GM23338 (cell line): ENCODE data around the gene ARID1B. TPM values are rescaled to one million over a fixed set of nuclear protein-coding genes. Genes with fewer than 3 reads are reported as not detected.

Experiments used
- ATAC-seq: fragments of 200-7000 bp; cut with Tn5 transposase; 3 replicates; pipeline ENCODE4 v1.9.1; 2020
- DNase-seq: peaks from one replicate; pipeline ENCODE4 v3.0.0-alpha.2; 2015; ENCODE audit warnings: low spot score
- H2AFZ ChIP-seq: fragments of 200-600 bp; sonication (generic); 2 replicates; pipeline ENCODE4 v1.8.0; 2016; ENCODE audit warnings: antibody characterized with exemption, mild to moderate bottlenecking, moderate library complexity
- H3F3A ChIP-seq: fragments of 200-600 bp; sonication (generic); replicated peaks from 2 replicates; pipeline ENCODE4 v1.8.0; 2017; ENCODE audit warnings: antibody characterized with exemption, mixed run types, low read depth
- H3K27ac ChIP-seq: fragments of 200-600 bp; sonication (generic); 2 replicates; pipeline ENCODE4 v1.6.1; 2016; ENCODE audit warnings: low read depth
- H3K27me3 ChIP-seq: fragments of 200-600 bp; sonication (generic); 2 replicates; pipeline ENCODE4 v1.8.0; 2016; ENCODE audit warnings: mild to moderate bottlenecking, mixed run types, moderate library complexity; ENCODE audit not compliant: insufficient read depth
- H3K36me3 ChIP-seq: fragments of 200-600 bp; sonication (generic); 2 replicates; pipeline ENCODE4 v1.8.0; 2016; ENCODE audit warnings: mild to moderate bottlenecking; ENCODE audit not compliant: insufficient read depth
- H3K4me1 ChIP-seq: fragments of 200-600 bp; sonication (generic); 2 replicates; pipeline ENCODE4 v1.8.0; 2016; ENCODE audit warnings: mild to moderate bottlenecking, moderate library complexity; ENCODE audit not compliant: insufficient read depth
- H3K4me2 ChIP-seq: fragments of 200-600 bp; sonication (generic); 2 replicates; pipeline ENCODE4 v1.7.1; 2017; ENCODE audit warnings: mixed run types
- H3K4me3 ChIP-seq: fragments of 200-600 bp; sonication (generic); 2 replicates; pipeline ENCODE4 v1.6.1; 2016; ENCODE audit warnings: mixed run types
- H3K79me2 ChIP-seq: fragments of 200-600 bp; sonication (generic); replicated peaks from 2 replicates; pipeline ENCODE4 v1.8.0; 2017; ENCODE audit warnings: mild to moderate bottlenecking; ENCODE audit not compliant: insufficient read depth
- H3K9me2 ChIP-seq: fragments of 200-600 bp; sonication (generic); 2 replicates; pipeline ENCODE4 v1.8.0; 2017; ENCODE audit not compliant: insufficient read depth
- H4K20me1 ChIP-seq: fragments of 200-600 bp; sonication (generic); replicated peaks from 2 replicates; pipeline ENCODE4 v1.8.0; 2017; ENCODE audit warnings: mild to moderate bottlenecking; ENCODE audit not compliant: insufficient read depth
- H3K27ac Mint-ChIP-seq: 2 replicates; pipeline ENCODE4 v1.8.0; 2020; ENCODE audit warnings: inconsistent platforms, mild to moderate bottlenecking, moderate library complexity, mixed read lengths
- H3K27me3 Mint-ChIP-seq: 3 replicates; pipeline ENCODE4 v1.8.0; 2022; ENCODE audit warnings: low read depth, mild to moderate bottlenecking, moderate library complexity, mixed read lengths, inconsistent platforms; ENCODE audit not compliant: insufficient read depth, poor library complexity
- H3K36me3 Mint-ChIP-seq: 3 replicates; pipeline ENCODE4 v1.8.0; 2021; ENCODE audit warnings: low read depth, mild to moderate bottlenecking, inconsistent platforms, moderate library complexity, mixed read lengths
- H3K4me1 Mint-ChIP-seq: 3 replicates; pipeline ENCODE4 v1.8.0; 2020; ENCODE audit warnings: mild to moderate bottlenecking, inconsistent platforms, mixed read lengths
- H3K4me3 Mint-ChIP-seq: 3 replicates; pipeline ENCODE4 v1.8.0; 2021; ENCODE audit warnings: moderate library complexity, mild to moderate bottlenecking, inconsistent platforms, mixed read lengths
- H3K9me3 Mint-ChIP-seq: 3 replicates; pipeline ENCODE4 v1.8.0; 2020; ENCODE audit warnings: moderate library complexity, mild to moderate bottlenecking, inconsistent platforms, mixed read lengths
- CREB1 ChIP-seq: fragments of 250-450 bp; sonication (Bioruptor Pico); IDR thresholded peaks from 2 replicates; pipeline ENCODE4 v1.5.0; 2020; ENCODE audit warnings: low read depth, mild to moderate bottlenecking, moderate library complexity
- CTCF ChIP-seq, 2 experiments: fragments of 200-600 bp in 1 of 2; sonication (generic) in 1 of 2; conservative IDR thresholded peaks; 2 replicates each; pipeline versions ENCODE4 v1.5.1 to v1.6.1; 2016 to 2017; ENCODE audit warnings: antibody characterized with exemption in 2 of 2, low read depth in 2 of 2, mild to moderate bottlenecking in 2 of 2, moderate library complexity in 1 of 2
- ETS1 ChIP-seq: IDR thresholded peaks from 2 replicates; pipeline ENCODE4 v1.6.1; 2016; ENCODE audit warnings: antibody characterized with exemption
- EZH2 ChIP-seq: fragments of 200-600 bp; sonication (generic); IDR thresholded peaks from one replicate; pipeline ENCODE4 v1.8.0; 2017; ENCODE audit warnings: antibody characterized with exemption, mild to moderate bottlenecking, low read depth; ENCODE audit not compliant: unreplicated experiment
- EZH2phosphoT487 ChIP-seq: fragments of 200-600 bp; sonication (generic); IDR thresholded peaks from one replicate; pipeline ENCODE4 v1.8.1; 2018; ENCODE audit warnings: antibody characterized with exemption; ENCODE audit not compliant: unreplicated experiment
- JUNB ChIP-seq: IDR thresholded peaks from one replicate; pipeline ENCODE4 v1.6.1; 2016; ENCODE audit warnings: antibody characterized with exemption; ENCODE audit not compliant: unreplicated experiment
- NANOG ChIP-seq: IDR thresholded peaks from 2 replicates; pipeline ENCODE4 v1.6.1; 2016; ENCODE audit warnings: antibody characterized with exemption, borderline replicate concordance
- POLR2AphosphoS5 ChIP-seq: IDR thresholded peaks from 2 replicates; pipeline ENCODE4 v1.6.1; 2016; ENCODE audit warnings: antibody characterized with exemption, low read depth
- REST ChIP-seq: IDR thresholded peaks from one replicate; pipeline ENCODE4 v1.6.1; 2018; ENCODE audit warnings: antibody characterized with exemption; ENCODE audit not compliant: unreplicated experiment
- STAT1 ChIP-seq: IDR thresholded peaks from one replicate; pipeline ENCODE4 v1.6.1; 2016; ENCODE audit warnings: antibody characterized with exemption; ENCODE audit not compliant: unreplicated experiment
- ZNF114 ChIP-seq: fragments of 250-450 bp; sonication (Bioruptor Pico); IDR thresholded peaks from 2 replicates; pipeline ENCODE4 v1.5.0; 2020; ENCODE audit warnings: mild to moderate bottlenecking, moderate library complexity
- ZNF331 ChIP-seq: fragments of 250-450 bp; sonication (Bioruptor Pico); IDR thresholded peaks from 2 replicates; pipeline ENCODE4 v1.5.0; 2020; ENCODE audit warnings: low read depth, mild to moderate bottlenecking, moderate library complexity
- ZNF462 ChIP-seq: fragments of 250-450 bp; sonication (Bioruptor Pico); IDR thresholded peaks from 2 replicates; pipeline ENCODE4 v1.5.0; 2020; ENCODE audit warnings: mild to moderate bottlenecking, moderate library complexity
- polyA plus RNA-seq: library from polyadenylated mRNA; unstranded; fragments of >200 nt; fragmentation: Nextera tagmentation; extraction: Ambion mirVana; gene quantifications from 2 replicates; pipeline ENCODE4 v1.2.1, GENCODE V29; 2016
- total RNA-seq: library from RNA; depleted of rRNA; stranded (reverse); fragments of >200 nt; shearing (Covaris generic); gene quantifications from 2 replicates; pipeline ENCODE4 v1.2.3, GENCODE V29; 2014

ARID1B gene
- total and polyA plus RNA-seq, 2 experiments from 2014 or later, result 59.3 to 72.2 TPM

- H3K9me3 Mint-ChIP-seq, result peaks cover 8% of the 10 kb centered on the region; the same call in 2 of the 3 replicates
- DNase-seq (no peak), ATAC-seq (no peak)
- Histone ChIP-seq H3K4me2 (no peak overlapping the region), H3K36me3 (no peaks in the 10 kb centered on the region), H3K27ac (no peak overlapping the region), H4K20me1 (no peaks in the 10 kb centered on the region), H3K9me2 (peaks cover 9% of the 10 kb centered on the region), H2AFZ (no peak overlapping the region), H3K4me3 (no peak overlapping the region), H3K4me1 (peaks cover 15% of the 10 kb centered on the region), H3K27me3 (peaks cover 38% of the 10 kb centered on the region), H3F3A (0 out of 2 replicates have a peak, but pooled peaks cover 3% of the 10 kb centered on the region), H3K79me2 (no peaks in the 10 kb centered on the region)
- no peak overlapping the region for H3K27ac Mint-ChIP-seq
- H3K36me3 Mint-ChIP-seq, result no peaks in the 10 kb centered on the region; the same call in 2 of the 3 replicates
- peaks cover 29% of the 10 kb centered on the region for H3K4me1 Mint-ChIP-seq
- no peak overlapping the region for H3K4me3 Mint-ChIP-seq
- peaks cover 46% of the 10 kb centered on the region for H3K27me3 Mint-ChIP-seq
- TF ChIP-seq JUNB (no peak), ZNF462 (CRISPR knock-in tag) (no peak), ZNF331 (no peak), REST (no peak), ZNF114 (CRISPR knock-in tag) (no peak), EZH2 (no peak), CTCF (conservative IDR thresholded peaks at IDR 0.05; ENCODE audit: low read depth in 2 of 2) (no peak), POLR2AphosphoS5 (no peak), CREB1 (CRISPR knock-in tag) (no peak), ETS1 (no peak), EZH2phosphoT487 (no peak), STAT1 (no peak), NANOG (no peak)
Measured at GRCh38 chr6:157238346-157238745, 461.2 kb downstream of the ARID1B start.
